DND-41 (cell line): Measurements from ENCODE around the gene HAO1.

Experiments
- CTCF ChIP-seq: IDR thresholded peaks from 2 replicates; pipeline ENCODE4 v1.5.1; 2012; ENCODE audit warnings: borderline replicate concordance, low read length, moderate library complexity, mild to moderate bottlenecking; ENCODE audit not compliant: poor library complexity, severe bottlenecking; ENCODE audit errors: extremely low read depth
- EZH2 ChIP-seq: IDR thresholded peaks from 3 replicates; pipeline ENCODE4 v1.6.1; 2012; ENCODE audit warnings: borderline replicate concordance, low read depth, mild to moderate bottlenecking, moderate library complexity, low read length, inconsistent platforms; ENCODE audit not compliant: severe bottlenecking

- TF ChIP-seq CTCF (no peak), EZH2 (no peak)
Observed at GRCh38 chr20:7916648-7917047, 23.6 kb downstream of the HAO1 start.
